H1 (cell line): Measurements from ENCODE around the gene SESN1. TPM values are rescaled to one million over a fixed set of nuclear protein-coding genes. Genes with fewer than 3 reads are reported as not detected.

ENCODE experiments used
- CTCF ChIA-PET: fragments of 300-600 bp; sonication (Branson Sonifier 250); formaldehyde crosslinking; loops from one replicate; lab custom pipeline; 2021; ENCODE audit not compliant: partially characterized antibody; lab: Charles Lee
- POLR2A ChIA-PET: fragments of 300-600 bp; sonication (Branson Sonifier 250); formaldehyde crosslinking; loops from one replicate; lab custom pipeline; 2021; ENCODE audit warnings: inconsistent platforms; ENCODE audit not compliant: partially characterized antibody; lab: Charles Lee
- DNase-seq, 2 experiments: peaks; one replicate each; pipeline versions ENCODE4 v3.0.0 to v3.0.0-alpha.2; 2010 to 2022; ENCODE audit warnings: low spot score in 2 of 2, low read depth in 1 of 2, mixed read lengths in 1 of 2
- FAIRE-seq: peaks from 2 replicates; lab custom pipeline; 2011; peaks lifted over from hg19 to GRCh38; lab: Jason Lieb, UNC
- H2AFZ ChIP-seq: 2 replicates; pipeline ENCODE4 v1.8.1; 2012; ENCODE audit warnings: low read length, inconsistent platforms
- H2AK5ac ChIP-seq: 2 replicates; pipeline ENCODE4 v1.6.1; 2013; ENCODE audit warnings: low read depth, low read length
- H2BK120ac ChIP-seq: replicated peaks from 2 replicates; pipeline ENCODE3; 2013; ENCODE audit warnings: low read depth, low read length, inconsistent platforms
- H2BK12ac ChIP-seq: 2 replicates; pipeline ENCODE4 v1.6.1; 2013; ENCODE audit warnings: low read depth, low read length
- H2BK15ac ChIP-seq: 2 replicates; pipeline ENCODE4 v1.6.1; 2013; ENCODE audit warnings: low read length
- H2BK20ac ChIP-seq: 2 replicates; pipeline ENCODE4 v1.6.1; 2013; ENCODE audit warnings: low read length
- H2BK5ac ChIP-seq: 2 replicates; pipeline ENCODE4 v1.6.1; 2013; ENCODE audit warnings: low read depth, low read length
- H3K14ac ChIP-seq: 2 replicates; pipeline ENCODE4 v1.6.1; 2013; ENCODE audit warnings: inconsistent platforms; ENCODE audit not compliant: insufficient read length
- H3K18ac ChIP-seq: 2 replicates; pipeline ENCODE4 v1.6.1; 2013; ENCODE audit warnings: low read length; ENCODE audit errors: extremely low read depth
- H3K23ac ChIP-seq: 2 replicates; pipeline ENCODE4 v1.6.1; 2013; ENCODE audit warnings: inconsistent platforms; ENCODE audit not compliant: insufficient read length
- H3K23me2 ChIP-seq: 2 replicates; pipeline ENCODE4 v1.6.1; 2013; ENCODE audit warnings: low read depth, low read length
- H3K27ac ChIP-seq: 2 replicates; pipeline ENCODE4 v1.6.1; 2011; ENCODE audit warnings: low read depth, low read length, inconsistent platforms
- H3K27me3 ChIP-seq, 4 experiments: replicated peaks in 1 of 4; 1 replicate in 1 of 4; 2 replicates in 3 of 4; pipeline versions ENCODE4 v1.6.1 to v1.8.1; 2011 to 2013; ENCODE audit warnings: low read length in 3 of 4, mild to moderate bottlenecking in 3 of 4, inconsistent platforms in 2 of 4, mixed read lengths in 2 of 4, moderate library complexity in 1 of 4; ENCODE audit not compliant: control insufficient read depth in 3 of 4, insufficient read depth in 3 of 4; ENCODE audit errors: extremely low read depth in 1 of 4
- H3K36me3 ChIP-seq, 4 experiments: 2 replicates each; pipeline versions ENCODE4 v1.6.1 to v1.8.1; 2011 to 2013; ENCODE audit warnings: mild to moderate bottlenecking in 4 of 4, low read length in 3 of 4, moderate library complexity in 2 of 4, control low read depth in 1 of 4, inconsistent platforms in 1 of 4; ENCODE audit not compliant: insufficient read depth in 4 of 4, control insufficient read depth in 2 of 4
- H3K4ac ChIP-seq: replicated peaks from 2 replicates; pipeline ENCODE3; 2013; ENCODE audit warnings: low read length, low read depth, mixed read lengths, inconsistent platforms; ENCODE audit not compliant: insufficient read length
- H3K4me1 ChIP-seq, 4 experiments: replicated peaks in 1 of 4; 1 replicate in 1 of 4; 2 replicates in 3 of 4; pipeline versions ENCODE4 v1.6.1 to v1.8.1; 2011 to 2013; ENCODE audit warnings: low read length in 3 of 4, inconsistent platforms in 2 of 4, mixed read lengths in 1 of 4; ENCODE audit not compliant: insufficient read depth in 4 of 4, control insufficient read depth in 3 of 4
- H3K4me2 ChIP-seq, 2 experiments: 2 replicates each; pipeline versions ENCODE4 v1.6.1 to v1.8.1; 2011 to 2013; ENCODE audit warnings: low read depth in 2 of 2, low read length in 2 of 2, control low read depth in 1 of 2, inconsistent platforms in 1 of 2, mild to moderate bottlenecking in 1 of 2; ENCODE audit not compliant: insufficient read depth in 1 of 2
- H3K4me3 ChIP-seq, 4 experiments: fragments of 200-600, 300-600 bp in 1 of 4; sonication (generic), shearing (Covaris generic), sonication (Bioruptor Twin) in 1 of 4; 2 replicates each; pipeline versions ENCODE4 v1.5.1 to v1.8.1; 2011 to 2016; ENCODE audit warnings: low read length in 4 of 4, low read depth in 3 of 4, control low read depth in 2 of 4, inconsistent platforms in 2 of 4, mild to moderate bottlenecking in 2 of 4, mixed read lengths in 1 of 4, moderate library complexity in 1 of 4; ENCODE audit not compliant: insufficient read depth in 2 of 4; ENCODE audit errors: extremely low read depth in 1 of 4
- H3K56ac ChIP-seq: replicated peaks from 2 replicates; pipeline ENCODE3; 2013; ENCODE audit warnings: low read depth, mild to moderate bottlenecking, mixed read lengths, low read length, inconsistent platforms; ENCODE audit not compliant: insufficient read length
- H3K79me1 ChIP-seq: 2 replicates; pipeline ENCODE4 v1.6.1; 2013; ENCODE audit warnings: low read depth, low read length, control low read depth
- H3K79me2 ChIP-seq, 2 experiments: 2 replicates each; pipeline versions ENCODE4 v1.6.1 to v1.8.1; 2012 to 2013; ENCODE audit warnings: low read length in 2 of 2, mild to moderate bottlenecking in 2 of 2, inconsistent platforms in 1 of 2; ENCODE audit not compliant: insufficient read depth in 2 of 2, control insufficient read depth in 1 of 2
- H3K9ac ChIP-seq, 4 experiments: replicated peaks in 1 of 4; 1 replicate in 1 of 4; 2 replicates in 3 of 4; pipeline versions ENCODE4 v1.6.1 to v1.8.1; 2011 to 2013; ENCODE audit warnings: low read depth in 3 of 4, low read length in 3 of 4, control low read depth in 2 of 4, mild to moderate bottlenecking in 2 of 4, moderate library complexity in 2 of 4, inconsistent platforms in 1 of 4; ENCODE audit errors: extremely low read depth in 1 of 4
- H3K9me3 ChIP-seq, 2 experiments: 2 replicates each; pipeline versions ENCODE4 v1.6.1 to v1.8.1; 2012 to 2013; ENCODE audit warnings: mild to moderate bottlenecking in 2 of 2, moderate library complexity in 2 of 2, control low read depth in 1 of 2, inconsistent platforms in 1 of 2, low read depth in 1 of 2, low read length in 1 of 2, mixed read lengths in 1 of 2; ENCODE audit not compliant: insufficient read depth in 2 of 2
- H4K20me1 ChIP-seq, 2 experiments: replicated peaks in 1 of 2; 2 replicates each; pipeline versions ENCODE3 to v1.8.1; 2011 to 2013; ENCODE audit warnings: inconsistent platforms in 2 of 2, low read length in 2 of 2, mild to moderate bottlenecking in 1 of 2; ENCODE audit not compliant: insufficient read depth in 2 of 2, control insufficient read depth in 1 of 2
- H4K5ac ChIP-seq: 2 replicates; pipeline ENCODE4 v1.6.1; 2013; ENCODE audit warnings: low read length, low read depth, mixed read lengths, inconsistent platforms; ENCODE audit not compliant: insufficient read length
- H4K8ac ChIP-seq: 2 replicates; pipeline ENCODE4 v1.8.0; 2013; ENCODE audit warnings: mild to moderate bottlenecking, moderate library complexity, low read length, inconsistent platforms; ENCODE audit not compliant: insufficient read depth; ENCODE audit errors: extremely low read depth
- H4K91ac ChIP-seq: replicated peaks from 2 replicates; pipeline ENCODE3; 2013; ENCODE audit warnings: low read length, mixed read lengths, inconsistent platforms; ENCODE audit not compliant: insufficient read length
- BACH1 ChIP-seq: IDR thresholded peaks from 2 replicates; pipeline ENCODE4 v1.6.1; 2012; ENCODE audit warnings: low read length, improper control_type of control experiment
- BCL11A ChIP-seq, 2 experiments: IDR thresholded peaks; one replicate each; pipeline ENCODE4 v1.6.1; 2011; ENCODE audit warnings: low read depth in 2 of 2, low read length in 2 of 2, mild to moderate bottlenecking in 2 of 2
- HDAC6 ChIP-seq: IDR thresholded peaks from one replicate; pipeline ENCODE4 v1.7.1; 2012; ENCODE audit warnings: low read depth, mild to moderate bottlenecking, inconsistent platforms, low read length, moderate library complexity
- RXRA ChIP-seq: IDR thresholded peaks from 2 replicates; pipeline ENCODE4 v1.6.1; 2011; ENCODE audit warnings: low read depth, mild to moderate bottlenecking, low read length, moderate library complexity; ENCODE audit not compliant: insufficient read depth
- TAF1 ChIP-seq: IDR thresholded peaks from 2 replicates; pipeline ENCODE4 v1.6.1; 2011; ENCODE audit warnings: mild to moderate bottlenecking, low read depth, low read length
- TBP ChIP-seq: IDR thresholded peaks from 2 replicates; pipeline ENCODE4 v1.6.1; 2011; ENCODE audit warnings: low read depth, low read length, improper control_type of control experiment
- WGBS, 2 experiments: shearing (Covaris generic) in 1 of 2; methylation state at CpG; one replicate each; pipeline versions ENCODE4 v1.1.6 to v1.1.7; 2013 to 2015; ENCODE audit warnings: low lambda C conversion rate in 2 of 2, mixed read lengths in 2 of 2, inconsistent platforms in 1 of 2, low coverage in 1 of 2, missing lambda C conversion rate in 1 of 2; ENCODE audit not compliant: insufficient replicate concordance in 2 of 2, insufficient coverage in 1 of 2, insufficient read length in 1 of 2; ENCODE audit errors: extremely low coverage in 1 of 2, missing lambda C conversion rate in 1 of 2; 5-methylcytosine and 5-hydroxymethylcytosine counted together
- polyA plus RNA-seq, 7 experiments: library from polyadenylated mRNA; depleted of rRNA in 3 of 7; stranded (reverse) in 5 of 7; unstranded in 2 of 7; fragments of >200 nt in 5 of 7; fragments of 200-250 nt in 2 of 7; gene quantifications; 1 replicate in 5 of 7; 2 replicates in 1 of 7; 4 replicates in 1 of 7; pipeline versions ENCODE4 v1.2.1 to v1.2.3, GENCODE V29; 2011 to 2013; ENCODE audit warnings: missing spikeins in 2 of 7, mixed read lengths in 2 of 7
- total RNA-seq: library from RNA; stranded (reverse); fragmentation: NEBNext Ultra II Directional; extraction: Animal tissue kit (Norgen Biotek cat#: 25700); gene quantifications from 2 replicates; pipeline ENCODE4 v1.2.1, GENCODE V29; 2021
- TF ChIP-seq, protein P1 (sequence below), 3 experiments: IDR thresholded peaks; 1 replicate in 2 of 3; 2 replicates in 1 of 3; pipeline versions ENCODE4 v1.5.1 to v1.6.1; 2011; ENCODE audit warnings: low read length in 3 of 3, mild to moderate bottlenecking in 3 of 3, inconsistent platforms in 2 of 3, low read depth in 1 of 3, moderate library complexity in 1 of 3; ENCODE audit not compliant: insufficient read depth in 1 of 3; ENCODE audit errors: control extremely low read depth in 1 of 3
- TF ChIP-seq, protein P2 (sequence below): IDR thresholded peaks from 2 replicates; pipeline ENCODE4 v1.6.1; 2011; ENCODE audit warnings: low read length, improper control_type of control experiment

The SESN1 gene
- total and polyA plus RNA-seq, 2 of the 8 experiments (the other 6 are each of a cell fraction or from before 2014, with no cell fraction given), result 12.8 to 15.6 TPM

GRCh38 chr6:108960601-108961000 is 134.0 kb downstream of the SESN1 start:
- no peak overlapping the region for H2BK15ac ChIP-seq
- no peaks in the 10 kb centered on the region for H3K4me1 ChIP-seq
- no peak overlapping the region for H3K4me3 ChIP-seq
- DNase-seq, result no peak
- H4K5ac ChIP-seq, result no peak overlapping the region
- no peak overlapping the region for H4K91ac ChIP-seq
- no peak overlapping the region for H3K4ac ChIP-seq
- ChIA-PET CTCF (interaction anchor here (1.3 to 2.2 kb wide), 3 partner anchors 8 to 32 kb away, joined by 3 to 12 read pairs (median 5); no protein-coding TSS in a partner anchor), POLR2A (no interaction called here)
- no peak overlapping the region for H3K27ac ChIP-seq
- no peaks in the 10 kb centered on the region for H3K23me2 ChIP-seq
- H2BK12ac ChIP-seq, result no peak overlapping the region
- 91% methylated on average over 7 of the region's 7 CpGs; no CpG with 5 or more reads in 1 of the 2 experiments for WGBS, 2 experiments
- H3K14ac ChIP-seq, result no peak overlapping the region
- no peaks in the 10 kb centered on the region for H4K20me1 ChIP-seq
- no peak overlapping the region for H2AFZ ChIP-seq
- H4K8ac ChIP-seq, result no peak overlapping the region
- no peaks in the 10 kb centered on the region for H3K9me3 ChIP-seq
- FAIRE-seq, result no peak
- no peaks in the 10 kb centered on the region for H3K79me2 ChIP-seq
- H3K27me3 ChIP-seq, result no peaks in the 10 kb centered on the region
- H2BK20ac ChIP-seq, result no peak overlapping the region
- no peak overlapping the region for H3K4me2 ChIP-seq
- no peak overlapping the region for H2BK5ac ChIP-seq
- H2AK5ac ChIP-seq, result no peak overlapping the region
- H3K36me3 ChIP-seq, result no peaks in the 10 kb centered on the region
- H3K23ac ChIP-seq, result no peak overlapping the region
- H3K56ac ChIP-seq, result no peak overlapping the region
- no peak overlapping the region for H3K9ac ChIP-seq
- no peak overlapping the region for H2BK120ac ChIP-seq
- H3K79me1 ChIP-seq, result no peaks in the 10 kb centered on the region
- H3K18ac ChIP-seq, result no peak overlapping the region
- TF ChIP-seq BCL11A (IDR thresholded peaks at IDR 0.05; ENCODE audit: low read depth in 2 of 2, low read length in 2 of 2) (no peak), HDAC6 (no peak), TAF1 (no peak), TBP (no peak), RXRA (no peak), BACH1 (no peak)
- TF ChIP-seq, protein P1, sequence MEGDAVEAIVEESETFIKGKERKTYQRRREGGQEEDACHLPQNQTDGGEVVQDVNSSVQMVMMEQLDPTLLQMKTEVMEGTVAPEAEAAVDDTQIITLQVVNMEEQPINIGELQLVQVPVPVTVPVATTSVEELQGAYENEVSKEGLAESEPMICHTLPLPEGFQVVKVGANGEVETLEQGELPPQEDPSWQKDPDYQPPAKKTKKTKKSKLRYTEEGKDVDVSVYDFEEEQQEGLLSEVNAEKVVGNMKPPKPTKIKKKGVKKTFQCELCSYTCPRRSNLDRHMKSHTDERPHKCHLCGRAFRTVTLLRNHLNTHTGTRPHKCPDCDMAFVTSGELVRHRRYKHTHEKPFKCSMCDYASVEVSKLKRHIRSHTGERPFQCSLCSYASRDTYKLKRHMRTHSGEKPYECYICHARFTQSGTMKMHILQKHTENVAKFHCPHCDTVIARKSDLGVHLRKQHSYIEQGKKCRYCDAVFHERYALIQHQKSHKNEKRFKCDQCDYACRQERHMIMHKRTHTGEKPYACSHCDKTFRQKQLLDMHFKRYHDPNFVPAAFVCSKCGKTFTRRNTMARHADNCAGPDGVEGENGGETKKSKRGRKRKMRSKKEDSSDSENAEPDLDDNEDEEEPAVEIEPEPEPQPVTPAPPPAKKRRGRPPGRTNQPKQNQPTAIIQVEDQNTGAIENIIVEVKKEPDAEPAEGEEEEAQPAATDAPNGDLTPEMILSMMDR (IDR thresholded peaks at IDR 0.05; ENCODE audit: control extremely low read depth in 1 of 3, insufficient read depth in 1 of 3, low read depth in 1 of 3, low read length in 3 of 3), result no peak
- TF ChIP-seq, protein P2, sequence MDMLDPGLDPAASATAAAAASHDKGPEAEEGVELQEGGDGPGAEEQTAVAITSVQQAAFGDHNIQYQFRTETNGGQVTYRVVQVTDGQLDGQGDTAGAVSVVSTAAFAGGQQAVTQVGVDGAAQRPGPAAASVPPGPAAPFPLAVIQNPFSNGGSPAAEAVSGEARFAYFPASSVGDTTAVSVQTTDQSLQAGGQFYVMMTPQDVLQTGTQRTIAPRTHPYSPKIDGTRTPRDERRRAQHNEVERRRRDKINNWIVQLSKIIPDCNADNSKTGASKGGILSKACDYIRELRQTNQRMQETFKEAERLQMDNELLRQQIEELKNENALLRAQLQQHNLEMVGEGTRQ, result no peak
